Activated B cell treated with CpG ODN at 0.5 μM for 24 hours (primary cell): ENCODE results near the gene VPS29. TPM values are rescaled to one million over a fixed set of nuclear protein-coding genes. Genes with fewer than 3 reads are reported as not detected.
A peak's percentile ranks its signal among the peaks of the same experiment; 100 is the strongest.

Source experiments
- ATAC-seq: fragments of 200-7000 bp; cut with Tn5 transposase; one replicate; pipeline ENCODE4 v1.10.0; 2021; ENCODE audit warnings: low read depth, mild to moderate bottlenecking, moderate library complexity
- CTCF ChIA-PET: fragments of 350-600 bp; sonication (Branson Sonifier 250); formaldehyde crosslinking; loops from one replicate; lab custom pipeline; 2021; ENCODE audit warnings: antibody characterized with exemption; lab: Charles Lee
- POLR2A ChIA-PET: fragments of 350-600 bp; sonication (Branson Sonifier 250); formaldehyde crosslinking; loops from one replicate; lab custom pipeline; 2021; ENCODE audit warnings: antibody characterized with exemption; lab: Charles Lee
- DNase-seq: peaks from one replicate; pipeline ENCODE4 v3.0.0; 2022
- H3K27ac Mint-ChIP-seq: one replicate; pipeline ENCODE4 v1.8.0; 2020; ENCODE audit warnings: mixed read lengths
- H3K27me3 Mint-ChIP-seq: one replicate; pipeline ENCODE4 v1.8.0; 2021; ENCODE audit warnings: mixed read lengths
- H3K36me3 Mint-ChIP-seq: one replicate; pipeline ENCODE4 v1.8.0; 2021; ENCODE audit warnings: low read depth, mixed read lengths
- H3K4me1 Mint-ChIP-seq: one replicate; pipeline ENCODE4 v1.8.0; 2021; ENCODE audit warnings: mixed read lengths
- H3K4me3 Mint-ChIP-seq: one replicate; pipeline ENCODE4 v1.8.0; 2020; ENCODE audit warnings: mild to moderate bottlenecking, mixed read lengths
- H3K9me3 Mint-ChIP-seq: one replicate; pipeline ENCODE4 v1.8.0; 2020; ENCODE audit warnings: mixed read lengths
- CTCF ChIP-seq: fragments of 200-600 bp; IDR thresholded peaks from one replicate; pipeline ENCODE4 v1.8.0; 2022; ENCODE audit warnings: antibody characterized with exemption, mild to moderate bottlenecking
- intact Hi-C: fragments of 100-400 bp; cut with micrococcal nuclease; formaldehyde crosslinking; loops from one replicate; pipeline ENCODE4 v1.15.1; 2024
- total RNA-seq: library from RNA; stranded (reverse); gene quantifications from 2 replicates; pipeline ENCODE4 v1.2.3, GENCODE V29; 2022

VPS29 gene
- total RNA-seq, 1 donor from 2014 or later = 117 TPM

- DNase-seq (no peak), ATAC-seq (no peak)
- H3K9me3 Mint-ChIP-seq = no peaks in the 10 kb centered on the region
- peaks cover 36% of the 10 kb centered on the region for H3K4me1 Mint-ChIP-seq
- H3K27ac Mint-ChIP-seq = no peak overlapping the region
- H3K36me3 Mint-ChIP-seq = peaks cover 37% of the 10 kb centered on the region
- H3K27me3 Mint-ChIP-seq = no peaks in the 10 kb centered on the region
- CTCF ChIA-PET = interaction anchor here (3.2 kb wide), 1 partner anchor 49 kb away, joined by 16 read pairs; the partner anchor contains the start of gene ARPC3
- peak overlapping the region; percentile 11 for H3K4me3 Mint-ChIP-seq
- intact Hi-C loops = no loop called here
- POLR2A ChIA-PET = interaction anchor here (2.1 to 3.2 kb wide), 2 partner anchors 30 to 49 kb away, joined by 8 to 41 read pairs; partner anchors contain the start of genes ARPC3, FAM216A and GPN3
- TF ChIP-seq CTCF = no peak
Observed at GRCh38 chr12:110498984-110499706, 2.8 kb downstream of the VPS29 start.

- H3K27ac Mint-ChIP-seq = no peak overlapping the region
- intact Hi-C loops = no loop called here
- H3K4me1 Mint-ChIP-seq = peaks cover 4% of the 10 kb centered on the region
- H3K27me3 Mint-ChIP-seq = no peaks in the 10 kb centered on the region
- CTCF ChIA-PET = no interaction called here
- H3K9me3 Mint-ChIP-seq = no peaks in the 10 kb centered on the region
- ATAC-seq = no peak
- H3K36me3 Mint-ChIP-seq = peaks cover 11% of the 10 kb centered on the region
- no peak overlapping the region for H3K4me3 Mint-ChIP-seq
- POLR2A ChIA-PET = interaction anchor here (0.6 to 1.0 kb wide), 3 partner anchors 26 to 998 kb away, joined by 3 to 8 read pairs (median 5); partner anchors contain the start of genes ARPC3 and KCTD10
- no peak for DNase-seq
- no peak for TF ChIP-seq CTCF
Observed at GRCh38 chr12:110475426-110475825, 26.5 kb downstream of the VPS29 start.

- H3K4me3 Mint-ChIP-seq = peak within 1 kb of the TSS; percentile 100
- H3K27ac Mint-ChIP-seq = peak within 1 kb of the TSS; percentile 96
- intact Hi-C loops = loop anchor here (1.0 to 5.0 kb wide), 12 partner anchors 12 to 445 kb away; partner anchors contain the start of genes ARPC3, HVCN1, PPP1CC and PPTC7
- ATAC-seq (peak; percentile 91), DNase-seq (peak; percentile 86)
- H3K36me3 Mint-ChIP-seq = peaks cover 22% of the 10 kb centered on the region
- H3K9me3 Mint-ChIP-seq = no peaks in the 10 kb centered on the region
- peaks cover 41% of the 10 kb centered on the region for H3K4me1 Mint-ChIP-seq
- H3K27me3 Mint-ChIP-seq = no peaks in the 10 kb centered on the region
- ChIA-PET CTCF (interaction anchor here (0.7 to 5.7 kb wide), 19 partner anchors 10 to 420 kb away, joined by 3 to 55 read pairs (median 5); partner anchors contain the start of genes ARPC3, RAD9B and VPS29), POLR2A (interaction anchor here (0.6 to 3.5 kb wide), 29 partner anchors 11 to 1217 kb away, joined by 3 to 106 read pairs (median 4); partner anchors contain the start of genes ACAD10, ARPC3, ATP2A2 and BRAP)
- TF ChIP-seq CTCF = no peak
Observed at GRCh38 chr12:110468214-110469048, 33.5 kb downstream of the VPS29 start, which contains the start of the genes FAM216A and GPN3. TSS of gene FAM216A (plus strand) at chr12:110468845. CDS start at chr12:110468876, 31 bp downstream. TSS of gene GPN3 (minus strand) at chr12:110468257. CDS start at chr12:110468203, 54 bp downstream.

- ATAC-seq (no peak), DNase-seq (no peak)
- no peak for TF ChIP-seq CTCF
- CTCF ChIA-PET = interaction anchor here (1.0 to 5.7 kb wide), 12 partner anchors 9 to 420 kb away, joined by 3 to 55 read pairs (median 8); partner anchors contain the start of genes ARPC3, RAD9B and VPS29
- no peaks in the 10 kb centered on the region for H3K9me3 Mint-ChIP-seq
- H3K27me3 Mint-ChIP-seq = no peaks in the 10 kb centered on the region
- peaks cover 41% of the 10 kb centered on the region for H3K4me1 Mint-ChIP-seq
- peaks cover 25% of the 10 kb centered on the region for H3K36me3 Mint-ChIP-seq
- POLR2A ChIA-PET = interaction anchor here (0.6 to 3.5 kb wide), 21 partner anchors 11 to 1218 kb away, joined by 3 to 106 read pairs (median 6); partner anchors contain the start of genes ACAD10, ARPC3, ATP2A2 and BRAP
- H3K27ac Mint-ChIP-seq = peak overlapping the region; percentile 96
- peak overlapping the region; percentile 100 for H3K4me3 Mint-ChIP-seq
- intact Hi-C loops = loop anchor here (1.0 to 5.0 kb wide), 9 partner anchors 12 to 445 kb away; partner anchors contain the start of genes ARPC3, HVCN1, PPP1CC and PPTC7
Observed at GRCh38 chr12:110467847-110468213, 34.1 kb downstream of the VPS29 start.
